Trophoblast cell (in vitro differentiated cells and primary cell): ENCODE results near the gene SLC2A4RG.

ENCODE experiments used
- DNase-seq, 2 donors: peaks; one replicate each; pipeline ENCODE4 v3.0.0-alpha.2; 2016
- H2AFZ ChIP-seq: 2 replicates; pipeline ENCODE4 v1.6.1; 2013; ENCODE audit warnings: low read length, moderate library complexity, mild to moderate bottlenecking; ENCODE audit not compliant: insufficient read depth, poor library complexity
- H2AK5ac ChIP-seq: 2 replicates; pipeline ENCODE4 v1.6.1; 2013; ENCODE audit warnings: mild to moderate bottlenecking, low read length
- H2BK120ac ChIP-seq: 2 replicates; pipeline ENCODE4 v1.6.1; 2013; ENCODE audit warnings: low read length, mild to moderate bottlenecking, moderate library complexity; ENCODE audit not compliant: insufficient read depth, poor library complexity
- H2BK12ac ChIP-seq: 2 replicates; pipeline ENCODE4 v1.6.1; 2013; ENCODE audit warnings: mild to moderate bottlenecking, low read length, moderate library complexity
- H2BK5ac ChIP-seq: 2 replicates; pipeline ENCODE4 v1.6.1; 2013; ENCODE audit warnings: low read length, low read depth, moderate library complexity, mild to moderate bottlenecking; ENCODE audit not compliant: poor library complexity
- H3K14ac ChIP-seq: 2 replicates; pipeline ENCODE4 v1.6.1; 2013; ENCODE audit warnings: mild to moderate bottlenecking, low read length
- H3K18ac ChIP-seq: 2 replicates; pipeline ENCODE4 v1.6.1; 2013; ENCODE audit warnings: mild to moderate bottlenecking, low read length
- H3K23ac ChIP-seq: 2 replicates; pipeline ENCODE4 v1.6.1; 2013; ENCODE audit warnings: low read length
- H3K27ac ChIP-seq: 2 replicates; pipeline ENCODE4 v1.5.1; 2013; ENCODE audit warnings: low read depth, mild to moderate bottlenecking, inconsistent platforms, low read length, moderate library complexity
- H3K27me3 ChIP-seq: 2 replicates; pipeline ENCODE4 v1.6.1; 2013; ENCODE audit warnings: inconsistent platforms, mild to moderate bottlenecking, low read length, moderate library complexity; ENCODE audit not compliant: insufficient read depth
- H3K36me3 ChIP-seq, 2 experiments: 1 replicate in 1 of 2; 2 replicates in 1 of 2; pipeline ENCODE4 v1.6.1; 2013; ENCODE audit warnings: low read length in 2 of 2, mild to moderate bottlenecking in 2 of 2, moderate library complexity in 1 of 2; ENCODE audit not compliant: insufficient read depth in 2 of 2, control insufficient read depth in 1 of 2
- H3K4ac ChIP-seq: 2 replicates; pipeline ENCODE4 v1.6.1; 2013; ENCODE audit warnings: low read depth, mild to moderate bottlenecking, low read length, moderate library complexity
- H3K4me1 ChIP-seq, 2 experiments: 1 replicate in 1 of 2; 2 replicates in 1 of 2; pipeline ENCODE4 v1.6.1; 2013; ENCODE audit warnings: low read length in 2 of 2, mild to moderate bottlenecking in 2 of 2, moderate library complexity in 1 of 2; ENCODE audit not compliant: insufficient read depth in 2 of 2, control insufficient read depth in 1 of 2
- H3K4me2 ChIP-seq: 2 replicates; pipeline ENCODE4 v1.6.1; 2013; ENCODE audit warnings: inconsistent platforms, mild to moderate bottlenecking, low read length, moderate library complexity
- H3K4me3 ChIP-seq: 2 replicates; pipeline ENCODE4 v1.5.1; 2013; ENCODE audit warnings: mild to moderate bottlenecking, low read depth, low read length, inconsistent platforms
- H3K79me1 ChIP-seq: one replicate; pipeline ENCODE4 v1.6.1; 2013; ENCODE audit warnings: low read length
- H3K79me2 ChIP-seq: 2 replicates; pipeline ENCODE4 v1.6.1; 2013; ENCODE audit warnings: low read length, mild to moderate bottlenecking; ENCODE audit not compliant: control insufficient read depth, insufficient read depth, poor library complexity
- H3K9ac ChIP-seq: 2 replicates; pipeline ENCODE4 v1.6.1; 2013; ENCODE audit warnings: mild to moderate bottlenecking, low read length
- H3K9me3 ChIP-seq: 2 replicates; pipeline ENCODE4 v1.6.1; 2013; ENCODE audit warnings: low read depth, mild to moderate bottlenecking, control low read depth, inconsistent platforms, low read length; ENCODE audit not compliant: insufficient read depth
- H4K12ac ChIP-seq: 2 replicates; pipeline ENCODE4 v1.6.1; 2013; ENCODE audit warnings: low read depth, mild to moderate bottlenecking, low read length, moderate library complexity
- H4K8ac ChIP-seq: 2 replicates; pipeline ENCODE4 v1.6.1; 2013; ENCODE audit warnings: low read depth, mild to moderate bottlenecking, low read length, moderate library complexity
- H4K91ac ChIP-seq: one replicate; pipeline ENCODE4 v1.6.1; 2013; ENCODE audit warnings: low read depth, mild to moderate bottlenecking, low read length, moderate library complexity
- WGBS: extraction: QIAGEN DNeasy Blood & Tissue Kit; methylation state at CpG from one replicate; pipeline ENCODE4 v1.1.7; 2013; ENCODE audit warnings: missing lambda C conversion rate; ENCODE audit not compliant: insufficient read length, insufficient coverage; ENCODE audit errors: extremely low coverage; 5-methylcytosine and 5-hydroxymethylcytosine counted together

Gene SLC2A4RG

GRCh38 chr20:63751471-63752271 is 12.1 kb downstream of the SLC2A4RG start:
- Histone ChIP-seq H2AFZ (no peak overlapping the region), H3K4me3 (no peak overlapping the region), H3K23ac (no peak overlapping the region), H4K8ac (no peak overlapping the region), H3K9ac (no peak overlapping the region), H3K4me2 (no peak overlapping the region), H3K14ac (no peak overlapping the region), H3K18ac (no peak overlapping the region), H3K79me1 (no peaks in the 10 kb centered on the region), H2AK5ac (no peak overlapping the region), H4K91ac (no peak overlapping the region), H2BK12ac (no peak overlapping the region), H3K4ac (no peak overlapping the region), H3K4me1 (no peaks in the 10 kb centered on the region), H3K9me3 (peaks cover 7% of the 10 kb centered on the region), H2BK5ac (no peak overlapping the region), H3K27ac (no peak overlapping the region), H2BK120ac (no peak overlapping the region), H4K12ac (no peak overlapping the region), H3K27me3 (no peaks in the 10 kb centered on the region), H3K36me3 (peaks cover 12 to 13% of the 10 kb centered on the region in 2 experiments), H3K79me2 (no peaks in the 10 kb centered on the region)
- WGBS = no CpG with 5 or more reads among the region's 45 CpGs
- DNase-seq = no peak

DNA sequence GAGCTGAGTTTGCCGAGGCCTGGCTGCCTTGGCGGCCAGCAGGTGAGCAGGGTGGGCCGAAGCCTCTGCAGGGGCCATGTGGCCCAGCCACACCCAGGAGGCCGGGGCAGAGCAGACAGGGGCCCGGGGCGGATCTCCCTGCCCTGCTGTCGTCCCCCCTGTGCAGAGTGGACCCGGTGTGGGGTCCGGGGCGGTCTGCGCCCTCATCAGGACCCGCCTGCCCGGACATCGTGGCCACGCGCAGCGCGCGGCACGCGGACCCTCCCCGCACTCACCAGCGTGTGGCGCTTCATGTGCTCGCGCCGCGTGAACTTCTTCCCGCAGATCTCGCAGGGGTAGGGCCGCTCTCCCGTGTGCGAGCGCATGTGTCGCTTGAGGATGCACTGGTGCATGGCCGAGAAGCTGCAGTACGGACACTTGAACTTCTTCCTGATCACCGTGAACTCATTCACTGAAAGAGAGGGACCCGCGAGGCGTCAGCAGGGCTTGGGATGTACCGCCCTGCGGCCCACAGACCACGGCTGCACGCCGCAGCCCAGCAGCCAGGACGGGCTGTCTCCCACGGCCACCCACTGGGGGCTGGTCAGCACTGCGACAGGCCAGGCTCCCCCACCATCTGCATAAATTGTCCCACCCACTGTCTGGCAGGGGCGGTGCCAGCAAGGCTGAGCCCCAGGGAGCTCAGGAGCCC is 13.0 kb downstream of the SLC2A4RG start:
- H2BK5ac ChIP-seq = no peak overlapping the region
- H3K9ac ChIP-seq = no peak overlapping the region
- no peak overlapping the region for H2BK12ac ChIP-seq
- H3K4ac ChIP-seq = no peak overlapping the region
- no peak overlapping the region for H3K4me3 ChIP-seq
- peaks cover 7% of the 10 kb centered on the region for H3K9me3 ChIP-seq
- H2BK120ac ChIP-seq = no peak overlapping the region
- no peak overlapping the region for H2AK5ac ChIP-seq
- no peaks in the 10 kb centered on the region for H3K79me1 ChIP-seq
- no CpG with 5 or more reads among the region's 50 CpGs for WGBS
- no peak overlapping the region for H3K4me2 ChIP-seq
- no peak overlapping the region for H4K8ac ChIP-seq
- H3K4me1 ChIP-seq = no peaks in the 10 kb centered on the region
- no peak overlapping the region for H2AFZ ChIP-seq
- H3K18ac ChIP-seq = no peak overlapping the region
- no peak overlapping the region for H3K23ac ChIP-seq
- no peaks in the 10 kb centered on the region for H3K27me3 ChIP-seq
- H3K79me2 ChIP-seq = no peaks in the 10 kb centered on the region
- H4K12ac ChIP-seq = no peak overlapping the region
- no peak overlapping the region for H3K27ac ChIP-seq
- peaks cover 8 to 10% of the 10 kb centered on the region in 2 experiments for H3K36me3 ChIP-seq
- H4K91ac ChIP-seq = no peak overlapping the region
- H3K14ac ChIP-seq = no peak overlapping the region
- no peak for DNase-seq

- Histone ChIP-seq H3K79me2 (no peaks in the 10 kb centered on the region), H4K91ac (no peak overlapping the region), H2BK5ac (no peak overlapping the region), H2AFZ (no peak overlapping the region), H3K4ac (no peak overlapping the region), H3K4me2 (no peak overlapping the region), H3K9me3 (peaks cover 7% of the 10 kb centered on the region), H3K9ac (no peak overlapping the region), H3K23ac (no peak overlapping the region), H3K79me1 (no peaks in the 10 kb centered on the region), H3K4me1 (no peaks in the 10 kb centered on the region), H4K12ac (no peak overlapping the region), H3K27ac (no peak overlapping the region), H2BK12ac (no peak overlapping the region), H3K27me3 (no peaks in the 10 kb centered on the region), H3K14ac (no peak overlapping the region), H4K8ac (no peak overlapping the region), H3K4me3 (no peak overlapping the region), H3K36me3 (peaks cover 8 to 10% of the 10 kb centered on the region in 2 experiments), H3K18ac (no peak overlapping the region), H2AK5ac (no peak overlapping the region), H2BK120ac (no peak overlapping the region)
- DNase-seq = no peak
- WGBS = no CpG with 5 or more reads among the region's 13 CpGs
These were observed 13.8 kb downstream of the SLC2A4RG start for GRCh38 chr20:63753381-63753780.

DNA sequence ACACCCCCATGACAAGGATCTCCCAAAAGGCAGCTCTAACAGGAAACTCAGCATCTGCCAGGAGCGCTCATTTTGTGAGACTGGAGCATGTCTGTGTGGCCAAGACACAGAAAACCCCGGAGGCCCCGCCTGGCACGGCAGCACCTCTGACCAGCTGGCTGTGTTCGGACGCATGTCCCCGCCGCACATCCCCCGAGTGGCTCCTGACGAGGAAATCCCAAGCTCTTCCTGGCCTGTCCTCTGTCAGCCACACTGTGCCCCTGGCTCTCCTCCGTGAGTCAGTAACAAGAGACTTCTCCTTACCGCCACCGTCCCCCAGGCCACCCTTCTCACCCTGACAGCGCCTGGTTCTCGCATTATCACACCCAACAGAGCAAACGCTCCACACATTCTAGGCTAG is 14.4 kb downstream of the SLC2A4RG start:
- H3K4me1 ChIP-seq = no peaks in the 10 kb centered on the region
- no CpG with 5 or more reads among the region's 16 CpGs for WGBS

More for the DNA sequence above, 14.4 kb downstream of the SLC2A4RG start:
- no peak overlapping the region for H4K91ac ChIP-seq
- H3K4me2 ChIP-seq = no peak overlapping the region
- H2BK12ac ChIP-seq = no peak overlapping the region
- H3K18ac ChIP-seq = no peak overlapping the region
- H3K27ac ChIP-seq = no peak overlapping the region
- no peak overlapping the region for H3K14ac ChIP-seq
- no peak overlapping the region for H4K12ac ChIP-seq
- H2BK5ac ChIP-seq = no peak overlapping the region
- no peak overlapping the region for H4K8ac ChIP-seq
- no peak overlapping the region for H2BK120ac ChIP-seq
- H3K23ac ChIP-seq = no peak overlapping the region
- no peak overlapping the region for H3K4me3 ChIP-seq
- H3K9ac ChIP-seq = no peak overlapping the region
- no peak overlapping the region for H2AK5ac ChIP-seq
- H3K36me3 ChIP-seq = peaks cover 7 to 8% of the 10 kb centered on the region in 2 experiments
- H3K27me3 ChIP-seq = no peaks in the 10 kb centered on the region
- H3K9me3 ChIP-seq = peaks cover 7% of the 10 kb centered on the region
- H3K4ac ChIP-seq = no peak overlapping the region
- H3K79me1 ChIP-seq = no peaks in the 10 kb centered on the region
- no peak for DNase-seq
- no peaks in the 10 kb centered on the region for H3K79me2 ChIP-seq
- H2AFZ ChIP-seq = no peak overlapping the region
